CD4-positive, alpha-beta T cell treated with Interleukin-2 at 100 ng/mL for 4 hours (primary cell): ENCODE data around the gene MRPL9.
A peak's percentile ranks its signal among the peaks of the same experiment; 100 is the strongest.

Source experiments
- DNase-seq: peaks from one replicate; pipeline ENCODE4 v3.0.0-alpha.2; 2020; ENCODE audit warnings: low spot score

The MRPL9 gene

DNA sequence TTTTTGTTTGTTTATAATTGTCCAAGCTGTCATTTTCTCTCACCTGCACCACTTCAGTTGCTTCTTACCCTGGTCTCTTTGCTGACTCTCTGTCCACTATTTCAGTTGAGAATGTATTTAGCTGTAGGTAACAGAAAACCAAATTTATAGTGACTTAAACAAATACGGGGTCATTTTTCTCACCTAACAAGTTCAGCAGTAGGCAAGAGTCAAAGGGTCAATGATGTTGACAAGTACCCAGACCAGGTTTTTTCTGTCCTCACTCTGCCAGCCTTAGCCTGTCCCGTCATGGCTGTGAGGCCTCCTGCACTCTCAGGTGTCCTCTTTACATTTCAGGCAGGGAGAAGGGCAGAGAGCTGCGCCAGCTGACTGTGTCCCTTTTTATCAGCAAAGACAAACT, 30.2 kb downstream of the MRPL9 start:
- no peak for DNase-seq

- no peak for DNase-seq
These were observed 33.4 kb downstream of the MRPL9 start for GRCh38 chr1:151729966-151730291.

- no peak for DNase-seq
These were observed 33.9 kb downstream of the MRPL9 start for GRCh38 chr1:151729157-151729965.

- no peak for DNase-seq
These were observed 34.9 kb downstream of the MRPL9 start for GRCh38 chr1:151728151-151729054.

DNA sequence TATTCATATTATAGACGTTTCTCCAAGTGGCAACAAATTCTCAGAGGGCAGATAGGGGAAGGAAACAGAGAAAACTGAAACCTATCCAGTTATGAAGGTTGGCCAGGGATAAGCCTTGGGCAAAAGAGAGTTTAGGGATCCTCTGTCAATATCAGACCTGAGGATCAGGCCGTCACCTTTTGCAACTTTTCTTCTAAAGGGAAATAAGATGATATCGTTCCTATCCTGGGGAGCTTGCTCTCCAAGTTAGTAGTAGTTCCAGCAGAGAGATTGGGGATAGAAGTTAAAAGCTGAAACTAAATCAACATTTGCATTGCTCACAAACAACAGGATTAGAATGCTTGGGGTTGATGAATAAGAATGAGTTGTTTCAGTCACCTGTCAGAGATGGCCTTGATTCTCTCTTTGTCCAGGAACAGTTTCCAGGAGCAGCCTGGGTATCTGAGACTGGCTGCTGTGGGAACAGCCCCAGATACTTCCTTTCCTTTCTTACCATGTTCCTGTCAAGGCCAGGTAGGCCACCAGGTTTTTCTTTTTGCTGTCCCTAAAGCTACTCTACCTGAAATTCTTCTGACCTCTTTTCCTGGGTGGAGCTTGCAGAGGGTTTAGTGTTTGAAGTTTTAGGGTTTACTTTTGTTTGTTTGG, 39.4 kb downstream of the MRPL9 start:
- DNase-seq: no peak

- DNase-seq: no peak
These were observed 41.3 kb downstream of the MRPL9 start for GRCh38 chr1:151721788-151722510.

DNA sequence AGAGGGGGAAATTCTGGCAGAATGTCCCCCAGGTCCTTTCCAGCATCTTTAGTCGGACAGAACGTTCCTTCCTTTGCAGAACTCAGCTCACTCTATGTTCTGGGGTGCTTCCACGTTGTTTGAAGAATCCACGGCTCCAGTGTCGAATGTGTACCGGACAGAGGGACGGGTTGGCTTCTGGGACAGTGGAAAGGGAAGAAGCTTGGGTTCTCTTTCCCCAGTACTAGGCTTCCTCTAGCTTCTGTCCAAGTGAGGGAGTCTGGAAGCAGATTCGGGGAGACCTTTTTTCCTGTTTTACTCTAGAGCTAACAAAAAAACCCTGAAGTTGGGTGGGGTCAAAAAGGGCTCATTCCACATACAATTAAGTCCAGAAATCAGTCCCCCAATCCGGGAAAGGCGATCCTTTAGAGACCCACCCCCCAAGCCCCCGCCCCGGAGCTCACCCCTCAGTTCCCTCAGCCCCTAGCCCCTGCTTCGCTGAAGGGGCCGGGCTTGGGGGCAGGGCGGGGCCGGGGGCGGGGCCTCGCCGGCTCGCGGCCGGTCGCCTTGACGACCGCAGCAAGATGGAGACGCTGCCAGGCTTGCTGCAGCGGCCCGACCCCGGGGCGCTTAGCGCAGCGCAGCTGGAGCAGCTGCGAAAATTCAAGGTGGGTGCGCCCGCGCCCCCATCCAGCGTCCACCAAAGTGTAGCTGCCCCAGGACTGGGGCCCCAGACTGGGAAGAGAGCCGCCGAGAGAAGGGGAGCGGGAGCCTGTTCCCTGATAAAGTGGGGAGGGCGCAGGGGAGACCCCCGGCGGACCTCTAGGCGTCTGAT, 42.1 kb downstream of the MRPL9 start, which contains the start of gene RIIAD1:
Gene RIIAD1 (plus strand): TSS at position 549 of the 814 bp plus-strand sequence. CDS start 15 bp downstream, at position 564.
- peak; percentile 43 for DNase-seq

DNA sequence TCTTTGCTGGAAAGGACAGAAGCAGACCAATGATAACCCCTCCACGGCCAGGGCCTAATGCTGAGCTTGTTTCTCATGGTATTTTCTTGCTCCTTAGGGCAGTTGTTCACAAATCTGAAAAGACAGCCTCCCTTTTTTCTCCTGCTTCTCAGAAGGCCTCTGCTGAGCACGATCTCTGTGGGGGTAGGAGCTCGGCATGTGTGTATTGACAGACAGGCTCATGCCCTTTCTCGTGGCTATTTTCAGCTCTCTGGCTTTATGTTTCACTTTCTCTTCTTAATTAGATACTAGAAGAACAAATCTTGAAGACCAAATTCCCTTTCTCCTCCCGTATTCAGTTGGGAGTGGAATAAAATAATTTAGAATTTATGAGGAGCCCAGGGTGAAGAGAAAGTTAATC, 42.7 kb downstream of the MRPL9 start:
- peak; percentile 10 for DNase-seq

DNA sequence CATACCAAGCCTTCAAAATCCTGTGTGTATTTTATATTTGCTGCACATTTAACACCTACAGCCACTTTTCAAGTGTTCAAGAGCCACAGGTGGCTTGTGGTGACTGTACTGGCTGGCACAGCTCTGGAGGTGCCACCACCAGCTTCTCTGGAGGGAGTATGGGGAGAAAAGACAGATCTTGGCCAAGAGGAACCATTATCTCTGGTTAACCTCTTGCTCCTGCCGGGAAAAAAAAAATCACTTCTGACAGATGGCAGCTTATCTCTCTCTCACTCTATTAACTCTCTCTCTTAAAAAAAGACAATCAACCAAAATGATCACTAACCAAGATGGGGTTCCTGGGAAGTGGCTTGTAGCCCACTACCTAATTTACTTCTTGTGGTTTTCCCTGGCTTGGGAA, 43.2 kb downstream of the MRPL9 start:
- DNase-seq: no peak

DNA sequence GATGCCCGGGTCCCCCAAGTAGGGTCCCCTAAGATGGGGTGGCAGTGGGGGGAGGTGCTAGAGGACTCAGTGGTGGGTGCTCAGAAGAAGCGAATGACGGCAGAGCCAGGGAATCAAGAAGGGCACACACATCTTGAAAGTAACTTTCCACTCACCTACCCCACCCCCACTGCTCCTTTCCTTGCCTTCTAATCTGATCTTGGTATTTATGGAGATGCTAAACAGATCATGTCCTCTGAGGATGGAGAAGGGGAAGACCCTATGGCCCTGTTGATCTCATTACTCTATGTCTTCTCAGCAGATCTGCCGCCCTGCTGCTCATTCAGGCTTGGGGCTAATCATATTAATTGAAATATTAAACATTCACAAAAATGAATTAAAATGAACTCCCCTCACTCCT, 44.6 kb downstream of the MRPL9 start:
- DNase-seq: no peak

DNA sequence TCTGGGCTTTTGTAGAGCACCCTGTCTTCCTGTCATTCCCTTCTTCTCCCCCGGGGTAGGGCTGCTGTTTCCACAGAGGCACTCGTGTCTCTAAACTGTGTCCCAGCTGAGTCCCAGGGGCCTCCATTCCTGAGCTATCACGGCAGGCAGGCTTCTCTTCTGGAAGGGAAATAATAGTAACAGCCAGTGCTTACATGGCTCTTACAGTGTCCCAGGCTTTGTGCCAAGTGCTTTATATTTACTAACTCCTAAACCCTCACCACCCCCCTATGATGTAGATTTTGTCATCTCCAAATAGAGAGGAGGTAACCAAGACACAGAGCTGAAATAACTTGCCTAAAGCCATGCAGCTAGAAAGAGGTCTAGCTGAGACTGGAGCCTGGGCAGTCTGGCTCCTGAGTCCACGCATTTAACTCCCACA, 45.3 kb downstream of the MRPL9 start:
- no peak for DNase-seq

DNA sequence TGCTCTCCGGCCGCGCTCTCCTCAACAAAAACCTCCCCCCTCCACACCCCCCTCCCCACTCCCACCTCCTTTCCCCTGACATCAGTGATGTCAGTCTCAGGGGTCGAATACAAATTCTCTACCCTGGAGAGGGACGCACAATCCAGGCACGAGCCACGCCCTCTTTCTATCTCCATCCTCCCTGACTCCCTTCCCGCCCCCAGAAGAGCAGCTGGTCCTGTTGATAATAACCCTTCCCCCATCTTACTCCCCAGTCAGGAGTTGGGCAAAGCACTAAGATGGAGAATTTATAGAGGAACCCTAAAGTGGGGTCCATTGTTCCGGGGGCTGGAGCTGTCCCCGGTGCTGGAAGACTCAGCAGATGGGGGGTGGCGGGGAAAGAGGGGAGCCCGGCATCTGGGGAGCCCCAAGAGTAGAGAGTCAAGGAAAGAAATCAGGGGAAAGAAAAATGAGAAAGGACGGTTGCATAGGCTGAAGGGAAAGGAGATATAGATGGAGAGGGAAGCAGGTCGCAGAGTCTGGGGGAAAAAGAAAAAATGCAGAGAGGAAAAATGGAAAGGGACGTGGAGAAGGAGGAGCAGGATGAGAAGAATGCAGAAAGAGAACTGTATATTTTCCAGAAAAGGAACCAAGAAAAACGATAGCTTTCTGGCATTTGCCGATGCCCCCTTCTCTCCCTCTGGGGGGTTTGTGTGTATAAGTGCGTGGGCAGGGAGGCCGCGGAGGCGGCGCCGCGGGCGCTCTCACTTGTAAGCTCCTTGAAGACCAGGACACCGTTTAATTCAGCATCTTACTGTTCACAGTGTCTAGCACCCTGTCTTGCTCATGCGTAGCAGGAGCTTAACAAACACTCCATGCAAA, 46.3 kb downstream of the MRPL9 start, which contains the start of gene CELF3:
Gene CELF3 (minus strand): TSS at position 33 of the 861 bp plus-strand sequence. CDS start 783 bp downstream, outside the sequence.
- no peak for DNase-seq

- DNase-seq: no peak
These were observed 46.9 kb downstream of the MRPL9 start for GRCh38 chr1:151716405-151716762.

DNA sequence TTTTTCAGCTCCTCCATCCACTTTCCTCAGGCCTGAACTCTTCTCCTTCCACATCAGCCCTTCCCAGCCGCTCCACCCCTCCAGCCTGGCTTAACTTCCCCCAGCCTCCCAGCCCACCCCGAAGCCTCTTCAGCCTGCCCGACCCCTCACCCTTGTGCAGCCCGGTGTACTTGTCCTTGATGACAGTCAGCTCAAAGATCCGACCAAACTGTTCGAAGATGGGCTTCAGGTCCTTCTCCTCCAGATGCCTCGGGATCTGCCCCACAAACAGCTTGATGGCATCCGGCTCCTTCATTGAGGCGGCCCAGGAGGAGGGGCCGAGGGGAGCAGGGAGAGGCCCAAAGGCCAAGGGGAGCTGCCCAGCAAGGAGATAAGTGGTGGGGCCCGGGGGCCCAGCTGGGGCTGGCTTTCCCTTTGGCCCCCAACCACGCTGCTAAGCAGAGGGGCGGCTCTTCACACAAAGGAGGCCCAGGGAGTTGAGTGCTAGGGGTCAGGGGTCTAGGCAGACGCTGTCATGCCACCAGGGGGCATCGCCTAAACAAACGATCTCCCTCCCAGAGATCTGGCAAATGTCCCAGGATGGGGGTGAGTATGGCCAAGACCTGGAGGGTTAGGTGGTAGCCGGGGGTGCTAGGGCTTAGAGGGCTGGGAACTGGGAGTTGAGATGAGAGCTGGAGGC, 47.4 kb downstream of the MRPL9 start:
- no peak for DNase-seq

DNA sequence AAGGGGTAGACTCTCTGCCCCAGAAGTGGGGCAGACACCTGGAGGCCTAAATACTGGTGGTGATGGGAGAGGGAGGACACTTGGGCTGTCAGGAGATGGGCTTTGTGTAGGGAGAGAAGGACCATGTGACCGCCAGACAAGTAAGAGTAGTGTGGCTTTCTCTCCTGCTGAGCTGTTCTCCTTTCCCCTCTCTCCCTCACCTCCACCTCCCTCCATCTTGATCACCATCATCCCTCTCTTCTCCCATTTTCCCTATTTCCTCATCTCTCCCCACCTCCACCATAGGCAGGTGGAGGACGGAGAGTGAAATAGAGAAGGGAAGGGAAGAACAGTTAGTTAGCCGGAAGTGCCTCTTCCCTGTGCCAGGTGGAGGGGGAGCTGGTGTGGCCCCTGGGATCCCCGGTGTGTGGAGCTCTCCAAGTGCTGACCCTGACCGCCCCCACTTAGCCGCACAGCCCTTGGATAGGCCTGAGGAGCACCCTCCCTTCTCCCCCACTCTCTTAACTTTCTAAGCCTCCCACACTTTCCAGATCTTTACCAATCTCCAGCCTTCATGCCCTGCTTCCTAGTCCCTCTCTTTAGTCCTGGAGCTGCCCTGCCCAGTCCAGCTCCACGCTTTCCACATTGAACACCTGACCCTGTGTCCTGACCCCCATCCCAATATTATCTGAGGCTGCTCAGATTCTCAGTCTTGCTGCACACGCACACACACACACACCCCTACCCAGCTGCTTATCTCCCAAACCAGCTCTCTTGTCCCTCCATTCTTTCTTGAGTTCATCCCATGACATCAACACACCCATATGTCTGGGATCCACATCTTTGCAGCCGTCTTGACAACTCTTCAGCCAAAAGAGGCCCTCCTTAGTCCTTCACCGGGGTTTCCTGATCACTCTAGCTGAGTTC, 48.2 kb downstream of the MRPL9 start:
- DNase-seq: no peak

DNA sequence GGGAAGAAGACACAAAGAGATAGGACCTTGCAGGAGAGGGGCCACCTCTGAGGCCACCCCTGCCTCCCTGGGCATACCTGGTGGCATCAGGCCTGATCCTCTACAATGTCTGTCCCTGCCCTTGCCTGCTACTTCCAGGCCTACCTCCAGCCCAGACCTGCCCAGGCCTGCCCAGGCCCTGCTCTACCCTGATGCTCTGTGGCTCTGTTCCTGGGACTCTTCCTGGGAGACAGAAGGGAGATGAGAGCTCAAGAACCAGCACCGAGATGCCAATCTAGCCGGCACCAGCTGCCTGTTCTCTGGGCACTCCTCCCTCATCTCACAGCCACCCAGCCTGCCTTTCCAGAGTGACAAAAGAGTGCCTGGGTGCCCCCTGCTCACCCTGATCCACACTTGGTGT, 49.4 kb downstream of the MRPL9 start:
- no peak for DNase-seq

DNA sequence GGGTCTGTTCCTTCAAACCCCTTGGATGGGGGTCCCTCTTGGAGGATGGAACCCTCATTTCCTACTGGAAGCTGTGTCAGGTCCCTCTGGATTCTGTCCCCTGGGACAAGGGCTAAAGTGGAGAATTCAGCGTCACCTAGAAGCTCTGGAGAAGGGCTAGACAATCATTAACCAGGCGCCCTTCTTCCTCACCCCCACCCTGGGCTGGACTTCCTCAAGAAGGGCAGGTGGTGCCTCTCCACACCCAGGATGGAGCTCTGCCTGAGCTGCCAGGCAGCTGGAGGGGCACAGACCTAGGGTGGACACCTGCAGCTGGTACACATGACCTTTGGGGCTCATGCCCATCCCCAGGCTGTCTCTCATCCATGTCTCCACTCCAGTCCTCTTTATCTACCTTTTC, 50.3 kb downstream of the MRPL9 start:
- DNase-seq: no peak

DNA sequence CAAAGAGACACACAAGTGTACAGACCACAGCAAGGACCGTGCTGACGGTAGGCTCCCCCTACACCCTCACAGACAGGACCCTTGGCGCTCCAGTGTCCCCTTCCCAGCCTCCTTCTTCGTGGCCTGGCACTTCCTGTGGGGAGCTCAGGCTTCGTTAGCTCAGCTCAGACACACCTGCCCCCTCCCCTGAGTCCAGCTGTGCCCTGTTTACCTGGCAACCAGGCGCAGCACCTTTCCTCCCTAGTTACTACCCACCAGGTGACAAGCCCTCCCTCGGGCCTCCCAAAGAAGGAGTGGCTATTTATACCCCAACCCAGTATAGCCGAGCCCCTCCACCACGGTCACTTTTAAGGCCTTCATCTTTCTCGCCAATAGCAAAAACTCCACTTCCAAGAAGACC, 51.3 kb downstream of the MRPL9 start:
- DNase-seq: no peak
